ENCODE data around the gene MAPK11.

The MAPK11 gene

DNA sequence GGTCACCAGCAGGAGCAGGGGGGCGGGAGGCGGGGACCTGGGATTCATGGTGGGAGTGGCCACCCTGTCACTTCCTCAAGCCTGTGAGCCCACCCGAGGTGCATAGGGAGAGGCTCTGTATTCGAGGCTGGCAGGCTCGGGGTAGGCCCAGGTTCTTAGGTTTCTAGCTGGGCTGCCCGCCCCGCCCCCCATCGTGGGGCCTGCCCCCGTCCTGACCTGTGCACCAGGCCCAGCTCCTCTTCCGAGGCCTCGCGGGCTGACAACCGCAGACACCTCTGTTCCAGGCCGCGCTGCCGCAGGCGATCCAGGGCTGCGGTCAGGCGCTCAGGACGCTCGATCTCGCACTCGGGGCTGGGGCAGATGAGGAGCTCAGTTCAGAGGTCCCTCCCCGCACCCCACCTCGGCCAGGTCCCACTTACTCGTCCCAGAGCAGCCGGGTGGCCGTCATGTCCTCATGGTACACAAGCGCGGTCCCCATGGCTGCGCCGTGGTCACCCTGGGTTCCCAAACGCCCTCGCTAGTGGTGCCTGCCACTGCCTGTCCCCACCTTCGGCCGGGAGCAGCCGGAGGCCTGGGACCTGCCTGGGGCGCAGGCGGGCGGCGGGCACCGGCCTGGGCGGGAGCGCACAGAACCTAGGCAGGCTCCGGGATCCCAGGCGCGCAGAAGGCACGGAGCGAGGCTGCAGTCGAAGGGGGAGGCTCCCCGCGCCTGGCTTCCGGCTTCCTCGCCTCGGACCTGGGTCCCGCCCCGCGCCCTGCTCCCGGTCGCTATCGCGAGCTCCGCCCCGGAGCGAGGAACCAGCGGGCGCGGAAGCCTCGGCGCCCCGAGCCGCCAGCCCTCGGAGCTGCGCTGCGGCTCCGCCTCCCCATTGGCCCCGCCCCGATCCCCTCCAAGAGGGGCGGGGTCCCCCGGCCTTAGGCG lies 19.4 kb downstream of the MAPK11 start, which contains the start of gene HDAC10:
HDAC10 (minus strand) TSS at position 711 of the 922 bp plus-strand sequence; CDS start at position 478, 233 bp downstream.
- Histone ChIP-seq H3K36me3 (ENCODE audit: control insufficient read depth, insufficient read depth, low read length) (peaks cover 13% of the 10 kb centered on the region), H3K4me3 (ENCODE audit: low read depth, low read length) (peak within 1 kb of the TSS; percentile 80), H3K4me1 (ENCODE audit: control insufficient read depth, insufficient read depth, low read length) (peaks cover 7% of the 10 kb centered on the region), H3K27ac (ENCODE audit: low read depth, low read length) (peak within 1 kb of the TSS; percentile 18), H3K9me3 (ENCODE audit: control insufficient read depth, insufficient read depth, low read length) (no peaks in the 10 kb centered on the region), H3K27me3 (ENCODE audit: control insufficient read depth, insufficient read depth, low read length) (no peaks in the 10 kb centered on the region), H3K9ac (ENCODE audit: low read depth, low read length) (peak within 1 kb of the TSS; percentile 63)

DNA sequence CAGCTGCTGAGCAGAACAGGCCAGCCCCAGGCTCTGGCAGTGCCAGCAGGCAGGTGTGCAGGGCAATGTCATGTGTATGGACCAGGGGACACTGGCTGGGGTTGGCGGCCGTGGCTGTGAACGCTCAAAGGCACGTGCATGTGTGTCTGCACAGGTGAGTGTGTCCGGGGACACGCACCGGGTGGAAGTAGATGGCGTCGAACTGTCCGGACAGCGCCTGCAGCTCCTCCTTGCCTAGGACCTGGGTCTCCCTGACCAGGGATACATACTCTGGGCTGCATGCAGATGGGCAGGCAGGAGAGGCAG lies 20.0 kb downstream of the MAPK11 start:
- H3K27ac ChIP-seq (ENCODE audit: low read depth, low read length) = no peak overlapping the region
- no peaks in the 10 kb centered on the region for H3K9me3 ChIP-seq (ENCODE audit: control insufficient read depth, insufficient read depth, low read length)
- no peak overlapping the region for H3K9ac ChIP-seq (ENCODE audit: low read depth, low read length)
- H3K4me1 ChIP-seq (ENCODE audit: control insufficient read depth, insufficient read depth, low read length) = peaks cover 7% of the 10 kb centered on the region
- H3K36me3 ChIP-seq (ENCODE audit: control insufficient read depth, insufficient read depth, low read length) = peaks cover 12% of the 10 kb centered on the region
- peak overlapping the region; percentile 80 for H3K4me3 ChIP-seq (ENCODE audit: low read depth, low read length)
- H3K27me3 ChIP-seq (ENCODE audit: control insufficient read depth, insufficient read depth, low read length) = no peaks in the 10 kb centered on the region

DNA sequence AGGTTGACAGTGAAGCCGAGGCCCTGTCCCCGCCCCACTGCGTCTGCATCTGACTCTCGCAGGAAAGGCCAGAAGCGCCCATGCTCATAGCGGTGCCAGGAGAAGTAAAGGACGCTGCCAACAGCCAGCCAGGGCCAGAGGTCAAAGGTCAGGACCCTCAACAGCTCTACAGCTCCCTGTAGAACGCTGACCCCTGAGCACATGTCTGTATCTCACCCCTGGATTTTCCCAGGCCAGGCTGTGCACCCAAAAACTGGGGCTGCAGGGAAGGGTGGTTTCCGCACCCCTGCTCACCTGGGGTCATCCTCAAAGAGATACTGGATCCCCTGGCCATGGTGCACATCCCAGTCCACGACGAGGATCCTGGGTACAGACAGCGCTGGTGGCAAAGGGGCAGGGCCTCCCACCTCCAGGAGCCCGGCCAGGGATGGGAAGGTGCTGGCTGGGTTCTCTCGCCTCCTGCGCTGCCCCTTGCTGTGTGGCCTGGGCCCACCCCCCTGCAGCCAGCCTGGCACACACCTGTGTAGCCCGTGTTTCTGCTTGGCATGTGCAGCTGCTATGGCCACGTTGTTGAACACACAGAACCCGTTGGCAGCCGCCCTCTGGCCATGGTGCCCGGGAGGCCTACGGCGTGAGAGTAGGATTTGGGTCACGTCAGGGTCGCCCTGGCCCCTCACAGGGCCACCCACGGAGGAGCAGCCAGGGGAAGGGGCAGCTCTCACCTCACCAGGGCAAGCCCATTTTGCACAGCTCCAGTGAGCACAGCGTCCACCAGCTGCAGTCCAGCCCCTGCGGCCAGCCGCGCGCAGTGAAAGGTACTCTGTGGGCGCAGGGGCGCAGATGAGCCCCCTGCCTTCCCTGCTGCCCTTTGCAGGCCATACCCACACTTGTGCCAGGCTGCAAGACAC lies 20.6 kb downstream of the MAPK11 start:
- Histone ChIP-seq H3K9ac (ENCODE audit: low read depth, low read length) (no peak overlapping the region), H3K9me3 (ENCODE audit: control insufficient read depth, insufficient read depth, low read length) (no peaks in the 10 kb centered on the region), H3K27ac (ENCODE audit: low read depth, low read length) (no peak overlapping the region), H3K4me3 (ENCODE audit: low read depth, low read length) (peak overlapping the region; percentile 80; the same call in 1 of the 2 replicates), H3K4me1 (ENCODE audit: control insufficient read depth, insufficient read depth, low read length) (peaks cover 7% of the 10 kb centered on the region), H3K36me3 (ENCODE audit: control insufficient read depth, insufficient read depth, low read length) (peaks cover 12% of the 10 kb centered on the region), H3K27me3 (ENCODE audit: control insufficient read depth, insufficient read depth, low read length) (no peaks in the 10 kb centered on the region)

DNA sequence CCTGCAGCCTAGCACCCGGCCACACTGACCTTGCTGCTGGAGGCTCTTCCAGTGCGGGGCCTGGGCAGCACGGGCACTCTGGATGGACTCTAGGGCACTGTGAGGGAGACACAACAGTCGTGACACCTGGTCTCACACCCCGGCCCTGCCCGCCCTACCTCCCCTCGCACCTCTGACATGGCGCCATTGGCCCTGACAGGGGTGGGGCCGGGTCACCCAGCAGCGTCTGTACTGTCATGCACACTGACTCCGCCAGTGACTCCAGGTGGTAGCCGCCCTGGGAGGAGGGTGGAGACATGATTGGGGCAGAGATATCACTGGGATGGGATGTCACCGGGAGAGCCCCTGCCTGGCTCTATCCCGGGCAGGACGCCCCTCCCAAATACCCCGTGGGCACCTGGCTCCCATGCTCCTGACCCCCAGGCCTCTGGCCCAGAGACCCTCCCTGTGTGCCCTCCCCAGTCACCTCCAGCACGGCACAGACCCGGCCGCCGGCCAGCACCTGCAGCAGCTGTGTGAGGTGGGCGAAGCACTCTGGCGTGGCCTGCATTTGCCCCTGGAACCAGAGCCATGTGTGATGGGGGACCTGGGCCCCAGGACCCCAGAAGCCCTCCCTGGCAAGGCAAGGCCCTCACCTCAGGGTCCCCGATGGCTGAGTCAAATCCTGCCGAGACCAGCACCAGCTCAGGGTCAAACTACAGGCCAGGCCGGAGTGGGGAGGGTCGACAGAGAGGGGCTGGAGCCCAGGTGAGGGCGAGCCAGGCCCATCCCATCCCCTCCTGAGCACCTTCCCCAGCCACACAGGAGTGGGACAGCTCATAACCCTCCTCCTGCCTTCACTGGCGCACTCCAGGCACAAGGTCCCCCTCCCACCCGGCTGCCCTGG lies 21.7 kb downstream of the MAPK11 start:
- H3K27ac ChIP-seq (ENCODE audit: low read depth, low read length) = peak overlapping the region; percentile 47
- no peaks in the 10 kb centered on the region for H3K27me3 ChIP-seq (ENCODE audit: control insufficient read depth, insufficient read depth, low read length)
- peaks cover 15% of the 10 kb centered on the region for H3K4me1 ChIP-seq (ENCODE audit: control insufficient read depth, insufficient read depth, low read length)
- no peaks in the 10 kb centered on the region for H3K9me3 ChIP-seq (ENCODE audit: control insufficient read depth, insufficient read depth, low read length)
- no peak overlapping the region for H3K4me3 ChIP-seq (ENCODE audit: low read depth, low read length)
- peaks cover 12% of the 10 kb centered on the region for H3K36me3 ChIP-seq (ENCODE audit: control insufficient read depth, insufficient read depth, low read length)
- no peak overlapping the region for H3K9ac ChIP-seq (ENCODE audit: low read depth, low read length)

DNA sequence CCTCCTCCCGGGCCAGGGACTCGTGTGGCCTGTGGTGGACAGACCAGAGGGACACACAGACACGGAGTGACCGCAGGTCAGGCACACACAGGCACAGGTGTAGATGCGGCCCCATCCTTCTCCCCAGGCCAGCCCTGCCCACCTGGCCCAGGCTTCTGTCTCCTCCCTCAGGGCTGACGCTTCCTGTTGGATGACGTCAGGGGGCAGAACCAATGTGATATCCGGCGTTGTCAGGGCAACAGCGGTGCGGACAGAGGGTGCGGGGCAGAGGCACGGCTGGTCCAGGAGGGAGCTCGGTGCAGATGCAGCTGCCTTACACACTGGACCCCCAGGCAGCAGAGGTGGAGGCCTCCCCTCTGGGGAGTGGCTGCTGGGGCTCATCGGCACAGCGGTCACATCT lies 22.4 kb downstream of the MAPK11 start:
- H3K27me3 ChIP-seq (ENCODE audit: control insufficient read depth, insufficient read depth, low read length) = no peaks in the 10 kb centered on the region
- H3K9me3 ChIP-seq (ENCODE audit: control insufficient read depth, insufficient read depth, low read length) = no peaks in the 10 kb centered on the region
- H3K9ac ChIP-seq (ENCODE audit: low read depth, low read length) = no peak overlapping the region
- peak overlapping the region; percentile 47 for H3K27ac ChIP-seq (ENCODE audit: low read depth, low read length)
- H3K36me3 ChIP-seq (ENCODE audit: control insufficient read depth, insufficient read depth, low read length) = peaks cover 12% of the 10 kb centered on the region
- no peak overlapping the region for H3K4me3 ChIP-seq (ENCODE audit: low read depth, low read length)
- peaks cover 15% of the 10 kb centered on the region for H3K4me1 ChIP-seq (ENCODE audit: control insufficient read depth, insufficient read depth, low read length)

DNA sequence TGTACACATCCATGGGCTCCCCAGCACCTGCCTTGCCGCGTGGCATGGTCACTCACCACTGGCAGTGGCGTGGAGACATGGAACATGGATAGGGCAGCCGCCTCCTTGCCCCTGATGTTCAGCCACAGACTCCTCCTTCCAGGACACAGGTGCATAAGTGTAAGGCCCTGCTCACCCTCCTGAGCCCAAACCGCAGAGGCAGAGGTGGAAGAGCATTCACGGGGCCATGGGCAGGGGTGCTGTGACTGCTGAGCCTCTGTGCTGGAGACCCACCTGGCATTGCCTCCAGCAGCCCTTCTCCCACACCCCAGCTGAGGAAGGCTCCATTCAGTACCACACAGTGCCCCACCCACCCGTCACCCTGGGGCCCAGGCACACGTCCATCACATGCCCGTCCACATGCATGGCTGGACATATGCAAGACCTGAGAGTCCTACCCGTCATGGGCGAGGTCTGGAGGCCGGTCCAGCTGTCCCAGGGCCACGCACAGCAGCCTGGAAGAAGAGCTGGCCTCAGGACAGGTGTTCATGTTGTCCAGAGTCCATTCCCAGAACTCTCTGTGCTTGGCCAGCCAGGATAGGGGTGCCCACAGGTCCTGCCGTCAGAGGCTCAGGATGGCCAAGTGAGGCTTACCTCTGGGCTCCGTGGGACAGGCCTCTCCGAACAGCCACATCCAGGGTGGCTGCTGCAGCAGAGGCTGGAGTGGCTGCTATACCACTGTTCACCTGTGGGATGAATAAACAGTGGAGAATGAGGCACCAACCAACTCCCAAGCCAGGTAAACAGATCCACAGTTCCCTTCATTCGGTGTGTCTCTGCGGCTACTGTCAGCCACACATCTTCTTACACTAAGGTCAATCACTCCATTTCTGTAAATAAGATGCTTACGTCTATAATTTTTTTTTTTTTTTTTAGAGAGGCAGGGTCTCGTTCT lies 23.7 kb downstream of the MAPK11 start:
- Histone ChIP-seq H3K4me1 (ENCODE audit: control insufficient read depth, insufficient read depth, low read length) (peaks cover 15% of the 10 kb centered on the region), H3K36me3 (ENCODE audit: control insufficient read depth, insufficient read depth, low read length) (peaks cover 12% of the 10 kb centered on the region), H3K27ac (ENCODE audit: low read depth, low read length) (no peak overlapping the region), H3K4me3 (ENCODE audit: low read depth, low read length) (peak overlapping the region; percentile 93; the same call in 1 of the 2 replicates), H3K27me3 (ENCODE audit: control insufficient read depth, insufficient read depth, low read length) (no peaks in the 10 kb centered on the region), H3K9me3 (ENCODE audit: control insufficient read depth, insufficient read depth, low read length) (no peaks in the 10 kb centered on the region), H3K9ac (ENCODE audit: low read depth, low read length) (no peak overlapping the region)

DNA sequence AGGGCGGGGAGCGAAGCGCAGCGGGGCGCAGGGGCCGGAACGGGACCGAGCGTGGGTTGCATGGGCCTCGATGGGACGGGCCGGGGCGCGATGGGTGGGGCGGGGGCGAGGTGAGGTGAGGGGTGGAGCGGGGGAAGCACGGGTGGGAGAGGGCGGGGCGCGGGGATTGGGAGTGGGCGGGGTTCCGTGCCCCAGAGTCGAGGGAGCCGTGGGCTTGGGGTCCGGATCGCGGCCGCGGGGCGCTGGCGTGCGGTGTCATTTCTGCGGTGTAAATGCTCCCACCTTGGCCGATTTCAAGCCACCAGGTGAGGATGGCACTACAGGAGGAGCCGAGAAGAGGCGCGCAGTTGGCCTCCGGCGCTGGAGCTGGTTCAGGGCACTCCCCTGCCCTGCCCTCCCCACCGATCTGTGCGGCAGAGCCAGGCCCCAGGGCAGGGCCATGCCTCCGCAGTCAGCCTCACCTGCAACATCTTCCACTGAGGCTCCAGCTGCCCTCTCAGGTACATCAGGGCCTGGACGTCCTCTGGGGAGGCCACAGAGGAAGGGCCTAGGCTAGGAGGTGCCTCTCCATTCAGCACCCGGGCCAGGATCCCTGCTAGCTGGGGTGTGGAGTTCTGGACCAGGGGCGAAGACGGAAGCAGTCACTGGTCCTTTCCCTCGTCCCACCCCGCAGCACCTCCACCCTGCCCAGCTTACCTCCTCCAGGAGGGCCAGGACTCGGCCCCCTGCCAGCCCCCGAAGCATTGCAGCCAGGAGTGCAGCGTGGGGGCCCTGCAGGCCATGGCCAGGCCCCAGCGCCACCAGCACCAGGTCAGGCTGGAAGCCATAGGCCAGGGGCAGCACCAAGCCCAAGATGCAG lies 24.7 kb downstream of the MAPK11 start:
- Histone ChIP-seq H3K9ac (ENCODE audit: low read depth, low read length) (peak overlapping the region; percentile 82), H3K9me3 (ENCODE audit: control insufficient read depth, insufficient read depth, low read length) (no peaks in the 10 kb centered on the region), H3K4me1 (ENCODE audit: control insufficient read depth, insufficient read depth, low read length) (peaks cover 15% of the 10 kb centered on the region), H3K4me3 (ENCODE audit: low read depth, low read length) (peak overlapping the region; percentile 93), H3K27ac (ENCODE audit: low read depth, low read length) (peak overlapping the region; percentile 88), H3K36me3 (ENCODE audit: control insufficient read depth, insufficient read depth, low read length) (peaks cover 13% of the 10 kb centered on the region), H3K27me3 (ENCODE audit: control insufficient read depth, insufficient read depth, low read length) (no peaks in the 10 kb centered on the region)

DNA sequence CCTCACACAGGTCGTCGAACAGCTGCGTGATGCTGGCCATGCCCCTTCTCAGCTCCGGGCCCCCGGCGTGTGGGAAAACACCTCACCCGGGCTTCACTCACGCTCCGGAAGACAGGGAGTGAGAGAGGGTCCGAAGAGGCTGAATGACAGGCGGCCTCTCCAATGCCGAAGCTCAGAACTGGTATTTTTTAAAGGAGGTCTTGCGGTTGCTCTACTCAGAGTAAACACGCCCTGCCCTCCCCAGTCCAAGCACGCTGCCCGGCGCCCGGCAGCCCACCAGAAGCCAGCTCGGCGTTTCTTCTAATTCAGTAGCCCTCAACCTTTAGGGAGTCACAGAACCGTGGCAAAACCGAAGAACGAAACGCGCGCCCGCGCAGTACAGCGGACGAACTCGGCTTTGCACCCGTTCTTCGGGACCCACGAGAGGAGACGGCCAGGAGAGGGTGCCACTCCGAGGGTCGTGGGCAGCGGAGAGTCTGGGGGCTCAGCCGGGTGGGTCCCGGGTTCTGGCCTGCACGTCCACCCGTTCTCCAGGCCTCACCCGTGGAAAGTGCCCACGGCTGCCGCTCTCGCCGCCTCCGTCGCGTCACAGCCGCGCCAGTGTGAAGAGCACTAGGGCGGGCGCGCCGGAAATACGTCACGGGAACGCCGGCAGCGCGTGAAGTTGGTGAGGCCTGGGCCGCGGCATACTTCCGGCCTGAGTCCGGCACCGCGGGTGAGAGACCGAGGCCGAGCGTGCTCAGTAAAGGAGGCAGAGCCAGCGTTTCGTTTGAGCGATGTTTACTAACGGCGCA lies 25.6 kb downstream of the MAPK11 start, which contains the start of gene TUBGCP6:
TUBGCP6 (minus strand) TSS at position 604 of the 794 bp plus-strand sequence; CDS start at position 40, 564 bp downstream.
- Histone ChIP-seq H3K9me3 (ENCODE audit: control insufficient read depth, insufficient read depth, low read length) (no peaks in the 10 kb centered on the region), H3K27me3 (ENCODE audit: control insufficient read depth, insufficient read depth, low read length) (no peaks in the 10 kb centered on the region), H3K4me3 (ENCODE audit: low read depth, low read length) (peak within 1 kb of the TSS; percentile 93), H3K36me3 (ENCODE audit: control insufficient read depth, insufficient read depth, low read length) (peaks cover 21% of the 10 kb centered on the region), H3K9ac (ENCODE audit: low read depth, low read length) (peak within 1 kb of the TSS; percentile 82), H3K27ac (ENCODE audit: low read depth, low read length) (peak within 1 kb of the TSS; percentile 88), H3K4me1 (ENCODE audit: control insufficient read depth, insufficient read depth, low read length) (peaks cover 11% of the 10 kb centered on the region; the same call in 1 of the 2 replicates)
